ENCODE results near the gene NR2E1.

Gene NR2E1

GRCh38 chr6:108156180-108156937 lies 9.5 kb upstream of the NR2E1 start:
- DNase-seq = peak; percentile 86

GRCh38 chr6:108156938-108157233 lies 8.9 kb upstream of the NR2E1 start:
- no peak for DNase-seq

GRCh38 chr6:108157234-108157980 lies 8.4 kb upstream of the NR2E1 start:
- peak; percentile 93 for DNase-seq

GRCh38 chr6:108157981-108158525 lies 7.8 kb upstream of the NR2E1 start:
- peak; percentile 73 for DNase-seq

- DNase-seq = peak; percentile 65
Measured at GRCh38 chr6:108159981-108160380, 5.8 kb upstream of the NR2E1 start.

- DNase-seq = no peak
Measured at GRCh38 chr6:108161724-108162282, 4.0 kb upstream of the NR2E1 start.

- DNase-seq = no peak
Measured at GRCh38 chr6:108163267-108163643, 2.6 kb upstream of the NR2E1 start.

GRCh38 chr6:108163644-108164542 lies 1.9 kb upstream of the NR2E1 start:
- DNase-seq = peak; percentile 71

- no peak for DNase-seq
Measured at GRCh38 chr6:108164543-108164814, 1.3 kb upstream of the NR2E1 start.

GRCh38 chr6:108164815-108165706 lies 761 bp upstream of the NR2E1 start:
- DNase-seq = peak; percentile 85

GRCh38 chr6:108166664-108167448 lies 1.0 kb downstream of the NR2E1 start:
- DNase-seq = no peak

- DNase-seq = peak; percentile 75
Measured at GRCh38 chr6:108167449-108168089, 1.7 kb downstream of the NR2E1 start.

- no peak for DNase-seq
Measured at GRCh38 chr6:108168090-108168463, 2.3 kb downstream of the NR2E1 start.

- DNase-seq = peak; percentile 97
Measured at GRCh38 chr6:108168501-108169463, 3.0 kb downstream of the NR2E1 start.

- no peak for DNase-seq
Measured at GRCh38 chr6:108169464-108170331, 3.9 kb downstream of the NR2E1 start.

GRCh38 chr6:108170332-108171290 lies 4.8 kb downstream of the NR2E1 start:
- DNase-seq = peak; percentile 56

GRCh38 chr6:108171291-108171917 lies 5.6 kb downstream of the NR2E1 start:
- peak; percentile 54 for DNase-seq
